Measurements from ENCODE around the gene CNTNAP5.
"Not testable (repeated sequence)": the region's sequence is repeated elsewhere in the genome, so short reads cannot be mapped to it uniquely, and the experiment has no call there.

CNTNAP5 gene

DNA sequence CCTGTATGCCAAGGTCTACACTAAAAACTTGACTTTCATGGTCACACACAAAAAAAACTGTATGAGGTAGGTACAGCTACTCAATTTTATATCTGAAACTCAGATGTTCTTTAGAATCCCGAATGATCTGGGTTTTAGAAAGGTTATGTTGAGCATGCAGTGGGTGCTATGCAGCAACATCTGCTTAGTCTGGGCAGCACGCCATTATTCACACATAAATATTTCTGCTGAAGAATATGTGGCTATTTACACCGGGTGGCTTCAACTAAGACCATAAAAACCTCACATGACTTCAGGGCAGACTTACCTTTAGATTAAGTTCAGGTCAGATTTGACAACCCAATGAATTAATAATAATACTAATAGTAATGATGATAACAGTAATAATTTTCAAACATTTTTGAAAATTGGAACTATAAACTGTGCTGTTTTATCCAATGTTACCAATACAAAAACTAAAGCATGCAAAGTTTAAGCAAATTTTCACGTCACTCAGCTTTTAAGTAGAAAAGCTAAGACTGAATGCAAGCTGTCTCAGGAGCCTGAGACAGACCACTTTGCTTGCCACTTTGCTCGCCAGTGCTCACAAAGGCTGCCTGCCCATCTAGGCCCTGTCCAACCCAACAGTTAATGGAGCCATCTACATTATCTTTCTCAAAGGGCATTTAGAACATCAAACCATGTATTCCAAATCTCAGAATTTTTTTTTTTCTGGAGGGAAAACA, 292.0 kb downstream of the CNTNAP5 start:
- in situ Hi-C loops (cut with MboI; ENCODE audit: low sequenced_read_pairs), result no loop called here

- in situ Hi-C loops (cut with MboI; ENCODE audit: low sequenced_read_pairs), result no loop called here
These were observed 292.5 kb downstream of the CNTNAP5 start for GRCh38 chr2:124317628-124318027.

DNA sequence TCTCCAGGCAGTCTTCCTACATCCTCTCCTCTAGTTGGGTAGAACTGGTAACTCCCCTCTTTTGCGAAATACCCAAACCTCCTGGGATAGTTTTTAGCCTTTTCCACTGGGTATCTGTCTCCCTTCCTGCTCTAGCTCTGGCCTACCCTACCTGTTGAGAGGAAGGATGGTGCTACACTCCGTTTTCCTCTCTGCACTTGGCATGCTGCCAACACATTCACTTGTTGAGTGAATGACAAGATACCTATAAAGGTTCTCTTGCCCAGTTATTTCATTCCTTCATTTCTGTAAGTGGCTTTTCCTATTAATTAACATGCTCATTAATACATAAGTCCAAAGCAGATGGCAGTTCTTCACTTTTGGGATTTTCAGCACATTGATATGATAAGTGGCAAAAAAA, 293.8 kb downstream of the CNTNAP5 start:
- in situ Hi-C loops (cut with MboI; ENCODE audit: low sequenced_read_pairs), result no loop called here

DNA sequence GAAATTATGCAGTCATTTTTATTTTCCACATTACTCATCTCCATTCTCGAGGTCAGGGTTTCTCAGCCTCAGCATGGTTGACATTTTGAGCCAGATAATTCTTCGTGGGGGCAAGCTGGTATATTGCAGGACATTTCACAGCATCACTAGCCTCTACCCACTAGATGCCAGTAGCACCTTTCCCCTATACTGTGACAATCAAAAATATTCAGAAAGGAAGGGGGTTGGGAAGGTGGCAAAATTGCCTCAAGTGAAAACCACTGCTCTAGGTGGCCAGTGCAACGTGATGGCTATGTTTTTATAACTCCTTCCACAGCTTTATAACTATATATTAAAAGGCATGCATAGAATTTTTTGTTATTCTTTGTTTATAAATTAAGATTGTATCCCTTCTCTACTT, 294.5 kb downstream of the CNTNAP5 start:
- in situ Hi-C loops (cut with MboI; ENCODE audit: low sequenced_read_pairs), result no loop called here

GRCh38 chr2:124320051-124320688, 295.1 kb downstream of the CNTNAP5 start:
- in situ Hi-C loops (cut with MboI; ENCODE audit: low sequenced_read_pairs), result no loop called here

DNA sequence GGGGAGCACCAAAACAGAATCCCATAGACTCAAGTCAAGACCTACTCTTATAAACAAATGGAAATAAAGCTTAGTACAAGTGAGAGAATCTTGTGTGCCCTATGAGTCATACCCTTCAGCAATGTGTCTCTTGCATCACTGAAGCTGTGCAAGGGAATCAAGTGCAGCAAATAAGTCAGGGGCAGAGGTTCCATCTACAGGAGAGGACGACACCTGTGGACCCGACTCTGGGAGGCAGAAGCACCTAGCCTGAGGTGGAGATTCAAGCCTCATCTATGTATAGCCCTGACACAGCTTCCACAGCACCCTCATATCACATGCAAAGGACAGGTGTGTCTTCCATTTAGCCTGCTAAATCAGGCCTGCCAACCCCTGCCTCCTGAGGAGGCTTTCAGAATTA, 298.2 kb downstream of the CNTNAP5 start:
- in situ Hi-C loops (cut with MboI; ENCODE audit: low sequenced_read_pairs), result no loop called here

DNA sequence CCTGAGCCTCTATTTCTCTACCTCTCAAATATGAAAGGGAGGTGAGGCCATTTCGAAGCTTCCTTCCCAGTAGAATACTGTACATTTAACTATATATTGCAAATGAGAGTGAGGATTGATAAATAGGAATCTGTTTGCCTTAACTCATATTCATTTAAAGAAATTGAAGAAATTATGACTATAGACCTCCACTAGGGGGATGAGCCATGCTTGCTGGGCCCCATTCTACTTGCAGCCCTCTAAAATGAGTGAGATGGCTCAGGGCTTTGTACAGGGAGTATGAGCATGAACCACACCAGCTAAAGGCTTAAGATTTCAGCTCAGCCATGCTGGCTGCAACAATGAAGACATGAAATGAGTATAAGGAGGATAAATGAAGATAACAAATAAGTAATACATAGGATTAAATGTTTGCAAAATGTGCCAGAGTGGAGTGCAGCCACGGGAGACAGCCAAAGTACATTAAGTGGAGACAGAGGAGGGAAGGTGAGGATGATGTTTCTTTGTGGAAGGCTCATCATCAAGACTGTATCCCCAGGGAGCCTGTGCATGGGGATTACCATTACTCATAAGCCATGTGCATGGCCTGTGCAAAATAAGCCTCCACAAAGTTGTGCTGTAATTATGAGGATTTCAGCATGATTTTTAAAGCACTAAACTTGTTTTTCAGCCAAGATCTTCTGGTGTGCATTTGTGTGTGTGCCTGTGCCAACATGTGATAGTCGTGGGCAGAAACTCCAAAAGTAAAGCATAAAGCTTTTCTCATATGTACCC, 300.8 kb downstream of the CNTNAP5 start:
- in situ Hi-C loops (cut with MboI; ENCODE audit: low sequenced_read_pairs), result no loop called here

DNA sequence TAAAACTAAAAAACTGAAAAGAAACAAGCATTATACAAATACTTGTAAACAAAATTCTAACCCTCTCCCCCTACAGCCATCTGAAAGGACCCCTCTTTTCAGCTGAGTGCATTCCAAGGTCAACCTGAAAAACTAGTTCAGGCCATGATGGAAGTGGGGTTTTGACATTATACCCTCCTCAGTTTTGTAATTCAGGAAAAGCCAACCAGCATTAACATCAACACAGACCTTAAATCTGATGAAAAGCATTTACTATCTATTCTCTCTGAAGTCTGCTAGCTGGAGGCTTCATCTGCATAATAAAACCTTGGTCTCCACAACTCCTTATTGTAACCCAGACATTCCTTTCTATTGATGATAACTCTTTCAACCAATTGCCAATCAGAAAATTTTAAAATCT, 302.2 kb downstream of the CNTNAP5 start:
- in situ Hi-C loops (cut with MboI; ENCODE audit: low sequenced_read_pairs), result no loop called here

DNA sequence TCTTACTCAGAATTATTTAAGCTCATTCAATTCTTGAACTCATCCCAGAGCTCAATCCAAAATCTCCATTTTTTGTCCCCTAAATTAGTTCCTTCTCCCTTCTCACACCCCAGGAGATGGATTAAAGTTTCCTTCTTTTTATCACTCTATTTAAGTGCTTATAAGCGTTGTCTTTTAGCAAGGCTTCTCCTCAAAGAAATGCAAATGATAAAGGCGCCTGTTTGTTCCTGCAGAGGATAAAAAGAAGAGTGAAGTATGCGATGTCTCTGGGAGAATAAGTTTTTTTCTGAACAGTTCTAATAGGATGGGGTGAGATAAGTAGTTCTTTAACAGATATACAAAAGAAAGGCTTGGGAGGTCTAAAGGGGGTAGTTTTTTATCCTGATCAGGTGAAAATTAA, 303.3 kb downstream of the CNTNAP5 start:
- in situ Hi-C loops (cut with MboI; ENCODE audit: low sequenced_read_pairs), result no loop called here

GRCh38 chr2:124333784-124334183, 308.7 kb downstream of the CNTNAP5 start:
- in situ Hi-C loops (cut with MboI; ENCODE audit: low sequenced_read_pairs), result no loop called here

DNA sequence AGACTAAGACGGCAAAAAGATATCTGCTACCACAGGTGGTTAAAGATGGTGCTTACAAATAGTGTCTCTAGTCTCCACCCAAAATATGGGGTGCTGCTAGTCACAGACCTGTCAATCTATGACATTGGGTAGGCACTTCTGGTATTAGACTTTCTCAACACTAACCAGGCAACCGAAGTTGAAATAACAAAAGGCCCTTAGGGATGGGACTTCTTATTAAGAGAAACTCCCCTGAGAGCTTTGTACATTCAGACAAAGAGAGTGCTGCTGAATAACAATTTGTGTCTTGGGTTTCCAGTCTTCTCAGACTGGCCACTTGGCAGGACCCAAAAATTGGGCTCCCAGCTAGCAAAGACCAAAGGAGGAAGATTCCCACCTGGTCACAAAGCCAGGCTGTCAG, 310.0 kb downstream of the CNTNAP5 start:
- in situ Hi-C loops (cut with MboI; ENCODE audit: low sequenced_read_pairs), result no loop called here

DNA sequence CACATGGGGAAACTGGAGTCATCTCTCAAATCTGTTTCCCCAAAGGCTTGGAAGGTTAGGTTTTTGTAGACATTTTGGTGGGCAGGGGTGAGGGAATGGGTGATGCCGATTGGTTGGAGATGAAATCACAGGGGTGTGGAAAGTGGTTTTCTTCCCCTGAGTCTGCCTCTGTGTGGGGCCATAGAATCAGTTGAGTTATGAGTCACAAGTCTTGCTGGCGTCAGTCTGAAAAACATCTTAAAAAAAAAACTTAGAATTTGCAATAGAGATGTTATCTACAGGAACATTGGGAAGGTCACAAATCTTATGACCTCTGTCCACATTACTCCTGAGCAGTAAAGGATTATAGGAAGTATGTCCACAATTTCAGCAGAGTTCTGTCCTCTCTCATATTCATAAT, 314.6 kb downstream of the CNTNAP5 start:
- in situ Hi-C loops (cut with MboI; ENCODE audit: low sequenced_read_pairs), result no loop called here

DNA sequence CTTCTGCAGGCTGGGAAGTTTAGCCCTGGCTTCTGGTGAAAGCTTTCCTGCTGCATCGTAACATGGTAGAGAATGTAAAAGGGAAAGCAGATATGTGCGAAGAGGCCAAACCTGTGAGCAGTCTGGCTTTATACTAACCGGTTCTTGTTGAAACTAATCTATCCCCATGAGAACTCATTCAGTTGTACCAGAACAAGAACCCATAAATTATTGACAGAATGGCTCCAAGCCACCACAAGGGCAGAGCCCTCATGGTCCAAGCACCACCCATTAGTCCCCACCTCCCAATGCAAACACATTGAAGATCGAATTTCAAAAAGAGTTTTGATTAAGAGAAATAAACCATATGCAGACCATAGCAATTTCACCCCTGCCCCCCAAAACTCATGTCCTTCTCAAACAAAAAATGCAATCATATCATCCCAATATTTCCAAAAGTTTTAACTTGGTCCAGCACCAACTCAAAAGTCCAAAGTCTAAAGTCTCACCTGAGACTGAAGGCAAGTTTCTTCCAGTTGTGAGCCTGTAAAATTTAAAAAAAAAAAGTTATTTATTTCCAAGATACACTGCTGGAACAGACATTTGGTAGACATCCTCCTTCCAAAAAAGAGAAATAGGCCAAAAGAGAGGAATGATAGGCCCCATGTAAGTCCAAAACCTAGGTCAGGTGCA, 318.9 kb downstream of the CNTNAP5 start:
- in situ Hi-C loops (cut with MboI; ENCODE audit: low sequenced_read_pairs), result no loop called here

- in situ Hi-C loops (cut with MboI; ENCODE audit: low sequenced_read_pairs), result no loop called here
These were observed 322.1 kb downstream of the CNTNAP5 start for GRCh38 chr2:124347209-124347608.

DNA sequence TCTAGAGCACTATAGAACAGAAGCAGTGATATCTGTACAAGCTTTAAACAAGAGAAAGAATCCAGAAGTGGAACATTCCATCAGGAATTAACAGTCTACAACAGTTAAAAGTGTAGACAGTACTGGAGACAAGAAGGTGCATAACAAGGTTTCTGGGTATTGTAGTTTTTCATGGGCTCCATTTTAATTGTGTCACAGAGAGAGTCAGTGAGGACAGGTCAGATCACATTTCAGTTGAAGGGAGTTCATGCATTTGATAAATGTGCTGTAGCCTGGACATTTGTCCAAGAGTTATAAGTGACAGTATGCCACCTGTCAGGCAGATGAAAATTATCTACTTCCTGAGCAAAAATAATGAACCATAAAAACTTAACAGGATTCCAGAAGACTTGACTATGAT, 328.6 kb downstream of the CNTNAP5 start:
- in situ Hi-C loops (cut with MboI; ENCODE audit: low sequenced_read_pairs), result no loop called here

DNA sequence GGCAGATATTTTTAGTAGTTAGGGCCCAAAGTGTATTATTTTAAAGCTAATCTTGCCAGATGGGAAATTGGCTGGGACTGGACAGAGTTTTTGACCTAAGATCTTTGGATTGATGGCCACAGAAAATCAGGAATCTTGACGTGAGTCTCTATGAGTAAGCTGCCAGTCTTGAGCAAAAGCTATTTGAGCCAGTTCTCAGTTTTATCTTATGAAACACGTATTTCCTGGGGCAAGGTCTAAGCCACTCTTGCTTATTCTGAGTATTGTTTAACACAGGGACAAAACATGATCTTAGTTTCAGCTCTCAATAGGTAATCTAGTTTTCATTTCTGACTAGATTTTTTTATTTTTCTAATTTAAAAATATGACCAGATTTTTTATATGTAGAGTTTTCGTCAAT, 329.4 kb downstream of the CNTNAP5 start:
- in situ Hi-C loops (cut with MboI; ENCODE audit: low sequenced_read_pairs), result no loop called here

- in situ Hi-C loops (cut with MboI; ENCODE audit: low sequenced_read_pairs), result not testable (repeated sequence)
These were observed 336.9 kb downstream of the CNTNAP5 start for GRCh38 chr2:124361966-124362365.

DNA sequence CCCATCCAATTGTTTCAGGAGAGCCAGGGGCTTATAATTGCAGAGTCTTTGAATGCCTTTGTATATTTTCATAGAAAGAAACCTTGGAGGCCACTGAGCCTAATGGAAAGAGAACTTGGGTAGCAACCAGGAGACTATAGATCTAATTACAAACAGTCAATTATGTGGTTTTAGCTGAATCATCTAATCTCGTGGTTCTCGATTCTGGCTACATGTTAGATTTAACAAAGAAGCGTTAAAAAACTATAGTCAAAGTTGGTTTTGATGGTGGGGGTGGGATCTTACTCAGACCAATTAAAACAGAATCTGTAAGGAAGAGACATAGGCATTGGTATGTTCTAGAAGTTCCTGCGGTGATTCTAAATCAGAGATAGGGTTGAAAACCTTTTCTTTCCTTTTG, 344.1 kb downstream of the CNTNAP5 start:
- in situ Hi-C loops (cut with MboI; ENCODE audit: low sequenced_read_pairs), result no loop called here

GRCh38 chr2:124380221-124380749, 355.2 kb downstream of the CNTNAP5 start:
- in situ Hi-C loops (cut with MboI; ENCODE audit: low sequenced_read_pairs), result no loop called here

DNA sequence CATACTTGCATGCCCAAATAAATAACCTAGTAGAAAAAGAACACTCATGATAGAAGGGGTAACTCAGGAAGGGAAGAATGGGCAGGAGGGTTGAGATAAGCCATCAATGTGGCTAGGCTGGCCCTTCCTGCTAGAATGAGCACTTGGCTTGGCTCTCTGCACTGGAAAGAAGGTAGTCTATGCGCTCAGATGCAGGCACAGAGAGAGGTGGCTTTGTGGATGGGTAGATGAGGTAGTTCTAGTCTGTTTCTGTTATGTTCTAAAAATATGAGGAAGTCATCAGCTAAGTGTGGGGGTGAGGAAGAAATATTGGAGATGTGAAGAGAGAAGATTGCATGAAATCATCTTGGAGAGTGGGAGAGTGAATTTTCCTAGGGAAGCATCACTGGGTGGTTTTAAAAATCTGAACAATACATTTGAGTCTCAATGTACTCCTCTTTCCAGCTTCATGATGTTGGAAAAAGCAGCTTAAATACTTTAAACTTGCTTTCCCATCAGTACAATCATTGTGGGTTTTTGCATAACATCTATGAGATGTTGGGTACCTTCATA, 357.1 kb downstream of the CNTNAP5 start:
- in situ Hi-C loops (cut with MboI; ENCODE audit: low sequenced_read_pairs), result no loop called here

GRCh38 chr2:124395961-124396360, 370.9 kb downstream of the CNTNAP5 start:
- in situ Hi-C loops (cut with MboI; ENCODE audit: low sequenced_read_pairs), result no loop called here

Measured in HL-60/S4 treated with retinoic acid at 250 ng/mL for 4 days and 3 days (cell line).